Upper lobe of left lung (tissue), 6 donors: ENCODE results near the gene RHBDF2. TPM values are rescaled to one million over a fixed set of nuclear protein-coding genes. Genes with fewer than 3 reads are reported as not detected.

Source experiments
- ATAC-seq, 2 donors: fragments of 200-7000 bp; cut with Tn5 transposase; one replicate each; pipeline ENCODE4 v1.9.1; 2022; ENCODE audit warnings: mild to moderate bottlenecking in 2 of 2, moderate library complexity in 2 of 2; ENCODE audit not compliant: low FRiP score in 2 of 2
- DNase-seq, 2 donors: peaks; one replicate each; pipeline ENCODE4 v3.0.0-alpha.2; 2019 to 2020
- H3K27ac ChIP-seq, 4 donors: fragments of 200-600 bp; sonication (generic); one replicate each; pipeline ENCODE4 v1.5.1; 2016 to 2019
- H3K27me3 ChIP-seq, 4 donors: fragments of 200-600 bp; sonication (generic); one replicate each; pipeline ENCODE4 v1.5.1; 2017 to 2019
- H3K36me3 ChIP-seq, 4 donors: fragments of 200-600 bp; sonication (generic); one replicate each; pipeline ENCODE4 v1.5.1; 2016 to 2019
- H3K4me1 ChIP-seq, 4 donors: fragments of 200-600 bp; sonication (generic); one replicate each; pipeline ENCODE4 v1.5.1; 2018 to 2019
- H3K4me3 ChIP-seq, 4 donors: fragments of 200-600 bp; sonication (generic); one replicate each; pipeline ENCODE4 v1.5.1; 2017 to 2019; ENCODE audit warnings: mild to moderate bottlenecking in 2 of 4, moderate library complexity in 1 of 4
- H3K9me3 ChIP-seq, 4 donors: fragments of 200-600 bp; sonication (generic); one replicate each; pipeline ENCODE4 v1.5.1; 2018 to 2019
- CTCF ChIP-seq, 6 experiments: fragments of 450-650 bp in 4 of 6; fragments of 200-600 bp in 2 of 6; sonication (generic) in 2 of 6; IDR thresholded peaks; one replicate each; pipeline ENCODE4 v1.5.1; 2016 to 2019; ENCODE audit warnings: antibody characterized with exemption in 6 of 6
- EP300 ChIP-seq, 4 donors: sonication (generic); formaldehyde crosslinking; IDR thresholded peaks; one replicate each; pipeline ENCODE4 v1.5.1; 2017; ENCODE audit warnings: antibody characterized with exemption in 4 of 4, control low read depth in 2 of 4
- POLR2A ChIP-seq, 4 donors: fragments of 450-650 bp; IDR thresholded peaks; one replicate each; pipeline ENCODE4 v1.5.1; 2016 to 2017; ENCODE audit warnings: antibody characterized with exemption in 4 of 4, mild to moderate bottlenecking in 2 of 4
- POLR2AphosphoS5 ChIP-seq, 2 donors: sonication (generic); formaldehyde crosslinking; IDR thresholded peaks; one replicate each; pipeline ENCODE4 v1.5.1; 2017; ENCODE audit warnings: antibody characterized with exemption in 2 of 2
- WGBS, 2 donors: methylation state at CpG; one replicate each; pipeline ENCODE4 v1.1.5; 2017 to 2018; 5-methylcytosine and 5-hydroxymethylcytosine counted together
- total RNA-seq, 6 donors: library from RNA; depleted of rRNA in 4 of 6; stranded (reverse); fragments of >200 nt in 4 of 6; gene quantifications; one replicate each; pipeline versions ENCODE4 v1.1.0 to v1.2.1, GENCODE V29; 2016 to 2021
- donor health status: DM: no; HTN: no; CAD: no; lungs with moderate emphysema.
- donor health status: DM: no; HTN: yes; CAD: no; lungs with severe emphysema.

Gene RHBDF2
- 100 to 1,000 TPM in 2 of 6 donors, 10 to 100 TPM in 4; 34.3 to 137 (median 47.6) TPM for total RNA-seq

- H3K27ac ChIP-seq, result peak within 1 kb of the TSS; percentile 91 to 95 (median 94)
- ATAC-seq (peak; percentile 93 to 95), DNase-seq (peak; percentile 96 to 100)
- peak within 1 kb of the TSS; percentile 71 to 82 (median 74) for H3K4me3 ChIP-seq
- H3K36me3 ChIP-seq, result no peaks in the 10 kb centered on the region
- TF ChIP-seq CTCF (IDR thresholded peaks at IDR 0.05), result peak in 3 of 6 experiments; percentile 10 to 37 (median 24)
- TF ChIP-seq POLR2AphosphoS5 (IDR thresholded peaks at IDR 0.05), result peak; percentile 85
- peak in 3 of 4 donors; percentile 77 to 99 (median 82) for TF ChIP-seq POLR2A (IDR thresholded peaks at IDR 0.05)
- TF ChIP-seq EP300 (IDR thresholded peaks at IDR 0.05), result no peak
- WGBS, 2 donors, result 2 to 5% methylated on average over 8 to 25 of the region's 72 CpGs
- H3K9me3 ChIP-seq, result no peaks in the 10 kb centered on the region
- peaks cover 45 to 55% (median 51%) of the 10 kb centered on the region in 4 donors for H3K4me1 ChIP-seq
- H3K27me3 ChIP-seq, result no peaks in the 10 kb centered on the region
These were observed at the start of gene RHBDF2 for GRCh38 chr17:76501018-76501826. Gene RHBDF2 (minus strand): TSS chr17:76501423. CDS start chr17:76481524, 19,899 bp downstream.

- no peak for DNase-seq
- peak overlapping the region in 1 of 4 donors; percentile 1 for H3K4me3 ChIP-seq
- no peaks in the 10 kb centered on the region for H3K9me3 ChIP-seq
- H3K4me1 ChIP-seq, result peaks cover 30 to 61% (median 49%) of the 10 kb centered on the region in 4 donors
- H3K36me3 ChIP-seq, result no peaks in the 10 kb centered on the region
- no peak overlapping the region for H3K27ac ChIP-seq
- no peaks in the 10 kb centered on the region for H3K27me3 ChIP-seq
- no peak for TF ChIP-seq EP300 (IDR thresholded peaks at IDR 0.05)
- no peak for TF ChIP-seq POLR2A (IDR thresholded peaks at IDR 0.05)
- no peak for TF ChIP-seq CTCF (IDR thresholded peaks at IDR 0.05)
- no peak for TF ChIP-seq POLR2AphosphoS5 (IDR thresholded peaks at IDR 0.05)
- no peak for ATAC-seq
- 77 to 81% methylated on average over 7 of the region's 7 CpGs for WGBS, 2 donors
These were observed 48.3 kb upstream of the RHBDF2 start for GRCh38 chr17:76549539-76549938.

- ATAC-seq (no peak), DNase-seq (no peak)
- H3K36me3 ChIP-seq, result no peaks in the 10 kb centered on the region
- no peaks in the 10 kb centered on the region for H3K9me3 ChIP-seq
- peak overlapping the region in 1 of 4 donors; percentile 1 for H3K4me3 ChIP-seq
- H3K27me3 ChIP-seq, result no peaks in the 10 kb centered on the region
- WGBS, 2 donors, result 75 to 82% methylated on average over 9 of the region's 9 CpGs
- no peak overlapping the region for H3K27ac ChIP-seq
- H3K4me1 ChIP-seq, result peaks cover 34 to 64% (median 53%) of the 10 kb centered on the region in 4 donors
- no peak for TF ChIP-seq POLR2A (IDR thresholded peaks at IDR 0.05)
- no peak for TF ChIP-seq POLR2AphosphoS5 (IDR thresholded peaks at IDR 0.05)
- TF ChIP-seq EP300 (IDR thresholded peaks at IDR 0.05), result no peak
- TF ChIP-seq CTCF (IDR thresholded peaks at IDR 0.05), result no peak
These were observed 47.9 kb upstream of the RHBDF2 start for GRCh38 chr17:76549215-76549518.

GRCh38 chr17:76548378-76549214 is 47.4 kb upstream of the RHBDF2 start:
- no peak overlapping the region for H3K4me3 ChIP-seq
- no peak for DNase-seq
- no peaks in the 10 kb centered on the region for H3K27me3 ChIP-seq
- WGBS, 2 donors, result 52 to 66% methylated on average over 9 of the region's 9 CpGs
- peak overlapping the region in 2 of 4 donors; percentile 44 to 62 for H3K27ac ChIP-seq
- H3K9me3 ChIP-seq, result no peaks in the 10 kb centered on the region
- TF ChIP-seq POLR2AphosphoS5 (IDR thresholded peaks at IDR 0.05) (no peak), POLR2A (IDR thresholded peaks at IDR 0.05) (no peak), CTCF (IDR thresholded peaks at IDR 0.05) (no peak), EP300 (IDR thresholded peaks at IDR 0.05) (no peak)
- no peaks in the 10 kb centered on the region for H3K36me3 ChIP-seq
- ATAC-seq, result no peak
- H3K4me1 ChIP-seq, result peaks cover 40 to 70% (median 59%) of the 10 kb centered on the region in 4 donors
